ENCODE measurements around the gene BEX2.
"Not testable (repeated sequence)": the region's sequence is repeated elsewhere in the genome, so short reads cannot be mapped to it uniquely, and the experiment has no call there.

Gene BEX2

GRCh38 chrX:103310555-103311398 lies at the start of gene BEX2:
TSS of gene BEX2 (minus strand) at chrX:103310990. CDS start at chrX:103309976, 1,014 bp downstream.
- peak; percentile 77 for DNase-seq

GRCh38 chrX:103360092-103360491 lies 49.3 kb upstream of the BEX2 start:
- no peak for DNase-seq

GRCh38 chrX:103359605-103360004 lies 48.8 kb upstream of the BEX2 start:
- not testable (repeated sequence) for DNase-seq

- DNase-seq = no peak
These were observed 47.1 kb upstream of the BEX2 start for GRCh38 chrX:103357871-103358270.

- peak; percentile 1 for DNase-seq
These were observed 46.1 kb upstream of the BEX2 start for GRCh38 chrX:103356858-103357257.

- DNase-seq = no peak
These were observed 45.5 kb upstream of the BEX2 start, which contains the start of gene TCEAL9 for GRCh38 chrX:103356130-103356798. TSS of gene TCEAL9 (plus strand) at chrX:103356506. CDS start at chrX:103357685, 1,179 bp downstream.

GRCh38 chrX:103347682-103348397 lies 37.0 kb upstream of the BEX2 start:
- DNase-seq = no peak

- no peak for DNase-seq
These were observed 33.8 kb upstream of the BEX2 start for GRCh38 chrX:103344606-103345005.

- peak; percentile 22 for DNase-seq
These were observed 32.3 kb upstream of the BEX2 start for GRCh38 chrX:103343105-103343504.

- DNase-seq = no peak
These were observed 27.9 kb upstream of the BEX2 start for GRCh38 chrX:103338663-103339062.

GRCh38 chrX:103330681-103331288 lies 20.0 kb upstream of the BEX2 start:
- DNase-seq = no peak

- DNase-seq = no peak
These were observed 19.2 kb upstream of the BEX2 start, which contains the start of gene TCEAL7 for GRCh38 chrX:103329991-103330390. TSS of gene TCEAL7 (plus strand) at chrX:103330239. CDS start at chrX:103331404, 1,165 bp downstream.

- no peak for DNase-seq
These were observed 600 bp upstream of the BEX2 start for GRCh38 chrX:103311399-103311780.

- no peak for DNase-seq
These were observed 783 bp downstream of the BEX2 start for GRCh38 chrX:103309860-103310554.

- DNase-seq = not testable (repeated sequence)
These were observed 5.1 kb downstream of the BEX2 start for GRCh38 chrX:103305666-103306065.

- DNase-seq = no peak
These were observed 6.1 kb downstream of the BEX2 start for GRCh38 chrX:103304705-103305104.

- no peak for DNase-seq
These were observed 17.7 kb downstream of the BEX2 start for GRCh38 chrX:103293118-103293517.

GRCh38 chrX:103279624-103280023 lies 31.2 kb downstream of the BEX2 start:
- DNase-seq = no peak

GRCh38 chrX:103276581-103277002 lies 34.2 kb downstream of the BEX2 start, which contains the start of gene TCEAL5:
TSS of gene TCEAL5 (minus strand) at chrX:103276750. CDS start at chrX:103274563, 2,187 bp downstream.
- DNase-seq = no peak

- DNase-seq = no peak
These were observed 34.7 kb downstream of the BEX2 start for GRCh38 chrX:103275947-103276567.

- DNase-seq = no peak
These were observed 36.5 kb downstream of the BEX2 start for GRCh38 chrX:103274284-103274683.
